T-helper 2 cell treated with Interferon-gamma antibody and Interleukin-4, amounts not matched to agents 5 μg/mL and 100 μg/mL, for 36 hours (primary cell): ENCODE results near the gene ARSB.

Experiments used
- DNase-seq: peaks from one replicate; pipeline ENCODE4 v3.0.0; 2021; ENCODE audit warnings: low spot score
- H3K27ac Mint-ChIP-seq: one replicate; pipeline ENCODE4 v1.8.0; 2021; ENCODE audit warnings: mild to moderate bottlenecking, mixed read lengths
- H3K27me3 Mint-ChIP-seq: one replicate; pipeline ENCODE4 v1.8.0; 2021; ENCODE audit warnings: low read depth, mixed read lengths
- H3K36me3 Mint-ChIP-seq: one replicate; pipeline ENCODE4 v1.8.0; 2021; ENCODE audit warnings: low read depth, mixed read lengths
- H3K4me1 Mint-ChIP-seq: one replicate; pipeline ENCODE4 v1.8.0; 2021; ENCODE audit warnings: low read depth, mixed read lengths
- H3K4me3 Mint-ChIP-seq: one replicate; pipeline ENCODE4 v1.8.0; 2022; ENCODE audit warnings: mild to moderate bottlenecking, moderate library complexity, mixed read lengths
- H3K9me3 Mint-ChIP-seq: one replicate; pipeline ENCODE4 v1.8.0; 2021; ENCODE audit warnings: mixed read lengths

The ARSB gene

GRCh38 chr5:78781611-78782286, 203.4 kb downstream of the ARSB start:
- H3K27ac Mint-ChIP-seq, result no peak overlapping the region
- H3K4me1 Mint-ChIP-seq, result no peaks in the 10 kb centered on the region
- no peaks in the 10 kb centered on the region for H3K36me3 Mint-ChIP-seq
- DNase-seq, result no peak
- no peaks in the 10 kb centered on the region for H3K9me3 Mint-ChIP-seq
- no peak overlapping the region for H3K4me3 Mint-ChIP-seq
- no peaks in the 10 kb centered on the region for H3K27me3 Mint-ChIP-seq

DNA sequence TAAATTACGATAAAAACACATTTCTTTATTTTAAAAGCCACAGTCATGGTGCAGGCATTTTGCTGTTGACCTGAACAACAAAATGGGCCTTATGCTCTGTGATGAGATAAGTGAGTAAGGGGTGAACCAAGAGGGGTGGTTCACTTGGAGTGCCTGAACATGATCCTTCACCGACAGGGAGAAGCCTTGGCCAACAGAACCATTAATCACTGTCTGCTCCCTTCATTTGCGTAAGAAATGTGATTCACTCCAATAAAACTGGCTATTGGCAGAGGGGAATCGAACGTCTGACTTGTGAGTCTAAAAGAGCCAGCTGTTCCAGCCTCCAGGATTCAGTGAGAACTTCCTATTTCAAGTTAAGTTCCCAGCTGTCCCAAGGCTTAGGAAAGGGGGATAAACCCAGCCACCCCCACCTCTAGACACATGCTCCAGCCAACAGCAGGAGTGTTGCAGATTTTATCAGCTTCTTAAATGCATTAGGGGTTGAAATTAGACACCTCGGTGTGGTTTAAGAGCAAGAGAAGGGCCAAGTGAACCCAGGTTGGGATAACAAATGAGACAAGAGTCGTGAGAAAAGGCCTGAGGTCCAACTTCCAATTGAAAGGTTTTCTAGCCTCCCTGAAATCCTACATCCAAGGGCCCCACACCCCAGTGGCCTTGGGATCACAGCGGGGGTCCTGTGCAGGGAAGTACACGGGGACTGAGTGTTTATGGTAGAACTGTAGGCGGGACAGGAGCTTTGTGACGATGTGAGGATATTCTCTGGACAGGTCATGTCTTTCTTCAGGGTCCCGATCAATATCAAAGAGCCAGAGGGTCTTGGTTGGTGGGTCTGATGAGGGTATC, 205.1 kb downstream of the ARSB start:
- no peak overlapping the region for H3K27ac Mint-ChIP-seq
- H3K27me3 Mint-ChIP-seq, result no peaks in the 10 kb centered on the region
- H3K4me1 Mint-ChIP-seq, result no peaks in the 10 kb centered on the region
- H3K36me3 Mint-ChIP-seq, result no peaks in the 10 kb centered on the region
- H3K4me3 Mint-ChIP-seq, result no peak overlapping the region
- no peak for DNase-seq
- no peaks in the 10 kb centered on the region for H3K9me3 Mint-ChIP-seq

DNA sequence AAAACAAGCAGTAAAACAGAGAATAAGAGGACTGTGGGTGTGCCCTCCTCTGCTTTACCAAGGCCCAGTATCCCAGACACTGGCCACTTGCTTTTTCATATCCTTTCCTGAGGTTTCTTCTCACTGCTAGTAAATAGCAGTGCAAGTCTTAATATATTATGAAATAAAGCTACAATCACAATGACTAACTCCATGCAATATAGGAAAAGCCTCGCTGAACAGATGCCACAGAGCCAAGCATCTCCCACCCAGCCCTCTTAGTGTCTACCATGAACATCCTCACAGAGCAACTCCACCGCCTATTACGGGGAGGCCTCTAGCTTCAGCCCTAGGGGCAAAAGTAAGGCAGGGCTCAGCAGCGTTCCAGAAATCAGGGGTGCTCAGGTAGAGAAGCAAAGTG, 205.8 kb downstream of the ARSB start:
- DNase-seq, result no peak
- no peak overlapping the region for H3K4me3 Mint-ChIP-seq
- H3K27ac Mint-ChIP-seq, result no peak overlapping the region
- no peaks in the 10 kb centered on the region for H3K36me3 Mint-ChIP-seq
- H3K4me1 Mint-ChIP-seq, result no peaks in the 10 kb centered on the region
- H3K27me3 Mint-ChIP-seq, result no peaks in the 10 kb centered on the region
- no peaks in the 10 kb centered on the region for H3K9me3 Mint-ChIP-seq

GRCh38 chr5:78778538-78778937, 206.6 kb downstream of the ARSB start:
- Mint-ChIP-seq H3K4me3 (no peak overlapping the region), H3K27ac (no peak overlapping the region), H3K4me1 (no peaks in the 10 kb centered on the region), H3K36me3 (no peaks in the 10 kb centered on the region), H3K27me3 (no peaks in the 10 kb centered on the region), H3K9me3 (no peaks in the 10 kb centered on the region)
- DNase-seq, result no peak

GRCh38 chr5:78777901-78778300, 207.2 kb downstream of the ARSB start:
- Mint-ChIP-seq H3K4me1 (no peaks in the 10 kb centered on the region), H3K27ac (no peak overlapping the region), H3K36me3 (no peaks in the 10 kb centered on the region), H3K27me3 (no peaks in the 10 kb centered on the region), H3K4me3 (no peak overlapping the region), H3K9me3 (no peaks in the 10 kb centered on the region)
- DNase-seq, result no peak

- H3K4me1 Mint-ChIP-seq, result peaks cover 2% of the 10 kb centered on the region
- H3K4me3 Mint-ChIP-seq, result no peak overlapping the region
- DNase-seq, result no peak
- H3K27me3 Mint-ChIP-seq, result no peaks in the 10 kb centered on the region
- H3K9me3 Mint-ChIP-seq, result no peaks in the 10 kb centered on the region
- no peak overlapping the region for H3K27ac Mint-ChIP-seq
- H3K36me3 Mint-ChIP-seq, result no peaks in the 10 kb centered on the region
These were observed 208.5 kb downstream of the ARSB start for GRCh38 chr5:78776637-78777036.

- Mint-ChIP-seq H3K4me1 (peaks cover 3% of the 10 kb centered on the region), H3K27ac (no peak overlapping the region), H3K4me3 (no peak overlapping the region), H3K27me3 (no peaks in the 10 kb centered on the region), H3K9me3 (no peaks in the 10 kb centered on the region), H3K36me3 (no peaks in the 10 kb centered on the region)
- no peak for DNase-seq
These were observed 211.5 kb downstream of the ARSB start for GRCh38 chr5:78773655-78774054.

DNA sequence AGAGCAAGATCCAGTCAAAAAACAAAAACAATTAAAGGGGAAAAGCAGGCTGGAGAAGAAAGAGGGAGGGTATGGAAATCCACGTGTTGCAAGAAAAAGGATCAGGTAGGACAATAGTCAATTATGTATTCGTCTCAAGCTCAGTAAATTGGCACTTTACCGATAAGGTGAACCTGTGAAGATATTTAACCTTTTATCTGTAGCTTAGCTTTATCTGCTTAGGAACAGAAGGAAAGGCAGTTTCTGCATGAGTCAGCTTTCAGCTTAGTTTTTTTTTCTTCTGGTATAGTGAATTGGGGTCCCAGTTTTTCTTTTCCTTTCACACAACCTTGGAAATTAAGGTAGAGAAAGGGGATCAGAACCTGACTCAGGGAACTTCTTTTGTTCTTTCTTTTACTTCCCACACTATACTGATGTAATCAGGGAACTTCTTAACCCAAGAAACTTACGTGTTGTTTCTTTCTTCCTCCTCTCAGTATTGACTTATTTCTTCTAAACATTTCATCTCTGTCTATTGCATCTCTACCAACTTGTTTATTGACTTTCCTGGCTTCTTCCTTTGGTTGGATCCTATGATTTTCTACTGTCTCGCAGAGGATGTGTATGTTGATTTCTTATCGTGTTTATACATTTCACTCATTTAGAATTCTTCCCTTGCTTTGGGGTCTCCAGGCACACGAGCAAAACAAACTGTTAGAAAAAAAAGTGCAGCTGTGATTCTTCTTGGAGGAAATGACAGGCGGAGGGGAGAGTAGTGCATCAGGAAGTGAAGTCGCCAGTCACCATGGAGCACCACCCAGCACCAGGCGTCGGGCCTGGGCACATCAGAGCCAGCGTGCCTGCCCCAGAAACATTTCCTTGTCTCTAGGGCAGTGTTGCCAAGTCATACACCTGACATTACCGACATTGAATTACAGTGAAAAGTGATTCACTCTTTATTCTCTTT, 213.6 kb downstream of the ARSB start:
- no peak for DNase-seq
- peaks cover 3% of the 10 kb centered on the region for H3K4me1 Mint-ChIP-seq
- no peaks in the 10 kb centered on the region for H3K36me3 Mint-ChIP-seq
- no peak overlapping the region for H3K27ac Mint-ChIP-seq
- H3K9me3 Mint-ChIP-seq, result no peaks in the 10 kb centered on the region
- H3K27me3 Mint-ChIP-seq, result peaks cover 1% of the 10 kb centered on the region
- no peak overlapping the region for H3K4me3 Mint-ChIP-seq

DNA sequence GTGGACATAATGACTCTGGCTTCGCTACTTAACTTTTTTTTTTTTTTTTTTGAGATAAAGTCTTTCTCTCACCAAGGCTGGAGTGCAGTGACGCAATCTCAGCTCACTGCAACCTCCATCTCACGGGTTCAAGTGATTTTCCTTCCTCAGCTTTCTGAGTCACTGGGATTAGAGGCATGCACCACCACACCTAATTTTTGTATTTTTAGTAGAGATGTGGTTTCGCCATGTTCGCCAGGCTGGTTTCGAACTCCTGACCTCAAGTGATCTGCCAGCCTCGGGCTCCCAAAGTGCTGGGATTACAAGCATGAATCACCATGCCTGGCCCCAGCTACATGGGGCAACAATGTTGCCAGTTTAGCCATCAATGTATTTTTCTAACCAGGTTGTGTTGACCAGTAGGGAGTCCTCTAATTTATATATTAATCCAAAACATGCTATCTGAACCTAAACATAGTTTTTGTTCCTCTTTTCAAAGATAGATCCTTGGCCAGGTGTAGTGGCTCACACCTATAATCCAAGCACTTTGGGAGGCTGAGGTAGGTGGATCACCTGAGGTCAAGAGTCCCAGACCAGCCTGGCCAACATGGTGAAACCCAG, 216.2 kb downstream of the ARSB start:
- Mint-ChIP-seq H3K36me3 (no peaks in the 10 kb centered on the region), H3K27ac (no peak overlapping the region), H3K9me3 (no peaks in the 10 kb centered on the region), H3K4me1 (peaks cover 3% of the 10 kb centered on the region), H3K4me3 (no peak overlapping the region), H3K27me3 (peaks cover 6% of the 10 kb centered on the region)
- no peak for DNase-seq

DNA sequence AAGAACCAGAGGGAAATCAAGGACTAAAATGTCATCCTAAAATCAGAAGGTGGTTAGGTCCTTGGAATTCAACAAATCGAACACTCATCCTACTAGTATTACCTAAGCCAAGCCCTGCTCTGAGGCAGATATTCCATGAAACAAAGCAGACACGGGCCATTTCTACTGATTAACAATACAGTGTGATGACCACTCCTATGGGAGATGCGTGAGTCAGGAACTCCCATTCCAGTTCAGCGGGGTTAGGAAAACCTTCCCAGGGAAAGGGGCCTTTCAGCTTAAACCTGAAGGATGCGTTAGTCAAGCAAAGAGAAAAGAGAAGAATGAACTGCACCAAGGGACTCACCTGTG, 218.7 kb downstream of the ARSB start:
- no peak for DNase-seq
- H3K4me3 Mint-ChIP-seq, result no peak overlapping the region
- no peaks in the 10 kb centered on the region for H3K9me3 Mint-ChIP-seq
- H3K27me3 Mint-ChIP-seq, result peaks cover 12% of the 10 kb centered on the region
- no peak overlapping the region for H3K27ac Mint-ChIP-seq
- H3K4me1 Mint-ChIP-seq, result no peaks in the 10 kb centered on the region
- H3K36me3 Mint-ChIP-seq, result no peaks in the 10 kb centered on the region

- no peak for DNase-seq
- H3K36me3 Mint-ChIP-seq, result no peaks in the 10 kb centered on the region
- H3K4me1 Mint-ChIP-seq, result no peaks in the 10 kb centered on the region
- no peaks in the 10 kb centered on the region for H3K9me3 Mint-ChIP-seq
- H3K27ac Mint-ChIP-seq, result no peak overlapping the region
- peaks cover 12% of the 10 kb centered on the region for H3K27me3 Mint-ChIP-seq
- no peak overlapping the region for H3K4me3 Mint-ChIP-seq
These were observed 219.2 kb downstream of the ARSB start for GRCh38 chr5:78765756-78766411.

DNA sequence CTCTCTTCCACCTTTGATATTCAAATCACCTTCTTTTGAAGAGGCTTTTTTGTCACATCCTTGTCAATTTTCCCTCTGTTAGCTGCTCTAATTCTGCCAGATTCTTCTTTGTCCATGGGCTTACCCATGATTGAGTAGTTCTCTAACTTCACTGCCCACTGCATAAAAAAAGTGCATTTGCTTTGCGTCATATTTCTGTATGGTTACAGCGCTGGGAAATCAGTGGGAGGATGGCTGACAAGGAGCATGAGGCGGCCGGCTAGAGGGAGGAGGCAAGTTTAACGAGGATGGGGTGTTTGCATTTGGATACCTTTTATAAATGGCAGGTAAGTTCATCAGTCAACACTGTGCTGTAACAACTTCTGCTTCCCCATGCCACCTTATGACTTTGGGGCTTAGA, 220.0 kb downstream of the ARSB start:
- Mint-ChIP-seq H3K9me3 (no peaks in the 10 kb centered on the region), H3K27ac (no peak overlapping the region), H3K27me3 (peaks cover 12% of the 10 kb centered on the region), H3K36me3 (no peaks in the 10 kb centered on the region), H3K4me1 (peaks cover 3% of the 10 kb centered on the region), H3K4me3 (no peak overlapping the region)
- no peak for DNase-seq

DNA sequence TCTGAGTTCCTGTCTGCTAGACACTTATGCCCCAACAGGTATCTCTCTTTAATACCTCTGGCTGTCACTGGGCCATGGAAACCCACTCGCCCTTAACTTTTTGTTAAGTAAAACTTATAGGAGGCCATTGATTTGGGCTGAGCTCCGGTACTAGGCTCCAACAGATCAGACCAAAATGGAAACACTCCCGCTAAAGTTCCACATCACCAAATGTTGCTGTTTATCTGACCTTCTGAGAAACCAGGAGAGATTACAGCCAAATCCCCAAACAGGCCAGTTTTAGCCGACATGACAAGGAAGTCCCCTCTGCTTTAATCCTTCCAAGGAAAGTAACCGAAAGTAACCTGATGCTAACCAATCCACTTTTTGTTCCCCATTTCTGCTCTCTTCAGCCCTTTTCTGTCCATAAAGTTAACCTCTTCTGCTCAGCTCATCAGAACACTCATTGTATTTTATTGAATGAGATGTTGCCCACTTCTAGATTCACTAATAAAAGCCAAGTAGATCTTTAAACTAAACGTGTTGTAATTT, 221.4 kb downstream of the ARSB start:
- DNase-seq, result no peak
- Mint-ChIP-seq H3K4me1 (peaks cover 4% of the 10 kb centered on the region), H3K27me3 (peaks cover 12% of the 10 kb centered on the region), H3K36me3 (no peaks in the 10 kb centered on the region), H3K9me3 (no peaks in the 10 kb centered on the region), H3K4me3 (no peak overlapping the region), H3K27ac (no peak overlapping the region)
